SU-DHL-6 (cell line): ENCODE data around the gene AKIRIN1.

ENCODE experiments used
- CTCF ChIP-seq: fragments of 200-600 bp; sonication (generic); IDR thresholded peaks from one replicate; pipeline ENCODE4 v1.5.1; 2017; ENCODE audit warnings: antibody characterized with exemption, mild to moderate bottlenecking, low read length, moderate library complexity; ENCODE audit not compliant: insufficient read depth, poor library complexity, severe bottlenecking
- EZH2phosphoT487 ChIP-seq: fragments of 200-600 bp; sonication (generic), shearing (Covaris generic); conservative IDR thresholded peaks from 2 replicates; pipeline ENCODE4 v1.6.1; 2018; ENCODE audit warnings: mild to moderate bottlenecking, antibody characterized with exemption, low read length, moderate library complexity, mixed read lengths

DNA sequence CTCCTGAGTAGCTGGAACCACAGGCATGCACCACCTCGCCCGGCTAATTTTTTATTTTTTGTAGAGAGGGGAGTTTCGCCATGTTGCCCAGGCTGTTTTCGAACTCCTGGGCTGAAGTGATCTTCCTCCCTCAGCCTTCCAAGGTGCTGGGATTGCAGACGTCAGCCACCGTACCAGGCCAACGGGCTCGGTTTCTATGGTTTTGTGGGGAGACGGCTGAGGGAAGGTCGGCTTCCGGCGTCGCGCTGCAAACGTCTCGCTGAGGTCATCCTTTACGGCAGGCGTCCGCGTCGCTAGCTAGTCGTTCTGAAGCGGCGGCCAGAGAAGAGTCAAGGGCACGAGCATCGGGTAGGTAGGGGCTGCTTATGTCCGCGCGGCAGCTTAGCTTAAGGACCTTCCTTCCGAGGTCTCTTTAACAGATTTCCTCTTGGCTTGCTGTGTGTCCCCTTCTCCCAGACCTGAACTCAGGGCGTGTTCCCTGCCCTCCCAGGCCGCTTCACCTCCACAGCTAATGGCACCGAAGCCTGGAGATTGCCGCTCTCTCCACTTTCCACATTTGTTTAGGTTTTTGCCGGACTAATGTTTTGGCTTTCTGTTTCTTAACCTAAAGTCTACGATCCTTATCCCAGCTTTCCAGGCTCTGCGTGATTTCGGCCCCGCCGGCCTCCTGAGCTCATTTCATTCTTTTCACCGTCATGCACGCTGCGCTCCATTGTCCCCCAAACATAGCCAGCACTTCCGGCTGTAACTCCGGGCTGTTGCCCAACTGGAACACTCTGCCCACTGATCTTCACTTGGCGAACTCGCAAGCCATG, 35.2 kb downstream of the AKIRIN1 start, which contains the start of gene NDUFS5:
- no peak for TF ChIP-seq CTCF
- no peak for TF ChIP-seq EZH2phosphoT487
